HepG2 (cell line): ENCODE data around the gene POLR2F. TPM values are rescaled to one million over a fixed set of nuclear protein-coding genes. Genes with fewer than 3 reads are reported as not detected.
A peak's percentile ranks its signal among the peaks of the same experiment; 100 is the strongest.

ENCODE experiments used
- ATF7 ChIP-seq, 2 experiments: fragments of 450-650 bp in 1 of 2; sonication (generic) in 1 of 2; formaldehyde crosslinking in 1 of 2; IDR thresholded peaks; 2 replicates each; pipeline versions ENCODE4 v1.4.0 to v1.6.1; 2016 to 2020; ENCODE audit warnings: antibody characterized with exemption in 1 of 2, mild to moderate bottlenecking in 1 of 2, missing genetic modification reagents in 1 of 2
- CCAR2 ChIP-seq: fragments of 200-400 bp; formaldehyde crosslinking; optimal IDR thresholded peaks from 2 replicates; pipeline ENCODE3; 2018; ENCODE audit warnings: low read depth, mild to moderate bottlenecking, low read length, moderate library complexity
- DPF2 ChIP-seq: sonication (generic); formaldehyde crosslinking; IDR thresholded peaks from 2 replicates; pipeline ENCODE4 v1.4.0; 2020; ENCODE audit warnings: mild to moderate bottlenecking, low read depth, missing genetic modification reagents, borderline replicate concordance
- GABPA ChIP-seq, 2 experiments: IDR thresholded peaks; 2 replicates each; pipeline ENCODE4 v1.6.1; 2011 to 2016; ENCODE audit warnings: low read depth in 2 of 2, low read length in 1 of 2, missing biosample characterization in 1 of 2, missing genetic modification characterization in 1 of 2
- GZF1 ChIP-seq: sonication (generic); formaldehyde crosslinking; IDR thresholded peaks from 2 replicates; pipeline ENCODE4 v1.5.1; 2020; ENCODE audit warnings: mild to moderate bottlenecking, missing genetic modification reagents
- HOXD1 ChIP-seq: sonication (generic); formaldehyde crosslinking; IDR thresholded peaks from 2 replicates; pipeline ENCODE4 v1.5.0; 2020; ENCODE audit warnings: missing genetic modification reagents
- JUN ChIP-seq: sonication (generic); formaldehyde crosslinking; IDR thresholded peaks from 2 replicates; pipeline ENCODE4 v1.4.0; 2020; ENCODE audit warnings: mild to moderate bottlenecking, missing genetic modification reagents
- LRRFIP1 ChIP-seq: sonication (generic); formaldehyde crosslinking; conservative IDR thresholded peaks from 2 replicates; pipeline ENCODE4 v1.4.0; 2020; ENCODE audit warnings: missing genetic modification reagents
- MED13 ChIP-seq: sonication (generic); formaldehyde crosslinking; IDR thresholded peaks from 2 replicates; pipeline ENCODE4 v1.5.0; 2020; ENCODE audit warnings: missing genetic modification reagents
- PHF21A ChIP-seq: sonication (generic); formaldehyde crosslinking; IDR thresholded peaks from 2 replicates; pipeline ENCODE4 v1.5.0; 2020; ENCODE audit warnings: mild to moderate bottlenecking, missing genetic modification reagents
- TFAP4 ChIP-seq: sonication (generic); IDR thresholded peaks from 2 replicates; pipeline ENCODE4 v1.6.1; 2016; ENCODE audit warnings: low read depth, borderline replicate concordance
- TGIF2 ChIP-seq: IDR thresholded peaks from 2 replicates; pipeline ENCODE4 v1.6.1; 2016; ENCODE audit warnings: control low read depth, missing compliant biosample characterization
- YEATS2 ChIP-seq: sonication (generic); formaldehyde crosslinking; IDR thresholded peaks from 2 replicates; pipeline ENCODE4 v1.4.0; 2020; ENCODE audit warnings: missing genetic modification reagents, borderline replicate concordance
- ZNF382 ChIP-seq: sonication (generic); formaldehyde crosslinking; IDR thresholded peaks from 2 replicates; pipeline ENCODE4 v1.5.0; 2020; ENCODE audit warnings: missing genetic modification reagents, mild to moderate bottlenecking, borderline replicate concordance
- ZNF652 ChIP-seq: IDR thresholded peaks from 2 replicates; pipeline ENCODE4 v1.6.1; 2016; ENCODE audit warnings: low read depth, borderline replicate concordance
- ZNF841 ChIP-seq: sonication (generic); formaldehyde crosslinking; IDR thresholded peaks from 2 replicates; pipeline ENCODE4 v1.8.1; 2023; ENCODE audit warnings: missing genetic modification reagents, borderline replicate concordance
- polyA plus RNA-seq, 8 experiments: library from polyadenylated mRNA; depleted of rRNA in 3 of 8; stranded (reverse) in 7 of 8; unstranded in 1 of 8; fragments of >200 nt; fragmentation: Illumina TruSeq in 4 of 8; extraction: Trizol in 4 of 8; gene quantifications; 2 replicates each; pipeline versions ENCODE4 v1.2.1 to v1.2.3, GENCODE V29; 2011 to 2016; ENCODE audit warnings: low read depth in 4 of 8, missing spikeins in 1 of 8, mixed read lengths in 1 of 8; ENCODE audit not compliant: insufficient read depth in 1 of 8
- total RNA-seq, 5 experiments: library from RNA; depleted of rRNA; stranded (reverse); fragments of >200 nt; fragmentation: Illumina TruSeq; extraction: Trizol; gene quantifications; 2 replicates each; pipeline ENCODE4 v1.2.3, GENCODE V29; 2016; ENCODE audit warnings: low read depth in 1 of 5
- TF ChIP-seq, protein P1 (sequence below): sonication (generic); formaldehyde crosslinking; IDR thresholded peaks from 2 replicates; pipeline ENCODE4 v1.8.0; 2022; ENCODE audit warnings: mild to moderate bottlenecking, missing genetic modification reagents, moderate library complexity
- TF ChIP-seq, protein P2 (sequence below): sonication (generic); formaldehyde crosslinking; IDR thresholded peaks from 2 replicates; pipeline ENCODE4 v1.8.1; 2023; ENCODE audit warnings: mild to moderate bottlenecking, moderate library complexity, missing genetic modification reagents
- TF ChIP-seq, protein P3 (sequence below): sonication (generic); formaldehyde crosslinking; IDR thresholded peaks from 2 replicates; pipeline ENCODE4 v1.4.0; 2020; ENCODE audit warnings: missing genetic modification reagents, borderline replicate concordance

The POLR2F gene
- total and polyA plus RNA-seq, 2 of the 13 experiments (the other 11 are each of a cell fraction or from before 2014, with no cell fraction given): 135 to 158 TPM

GRCh38 chr22:37933711-37934376, 19.7 kb upstream of the POLR2F start (continued):
- TF ChIP-seq, protein P1, sequence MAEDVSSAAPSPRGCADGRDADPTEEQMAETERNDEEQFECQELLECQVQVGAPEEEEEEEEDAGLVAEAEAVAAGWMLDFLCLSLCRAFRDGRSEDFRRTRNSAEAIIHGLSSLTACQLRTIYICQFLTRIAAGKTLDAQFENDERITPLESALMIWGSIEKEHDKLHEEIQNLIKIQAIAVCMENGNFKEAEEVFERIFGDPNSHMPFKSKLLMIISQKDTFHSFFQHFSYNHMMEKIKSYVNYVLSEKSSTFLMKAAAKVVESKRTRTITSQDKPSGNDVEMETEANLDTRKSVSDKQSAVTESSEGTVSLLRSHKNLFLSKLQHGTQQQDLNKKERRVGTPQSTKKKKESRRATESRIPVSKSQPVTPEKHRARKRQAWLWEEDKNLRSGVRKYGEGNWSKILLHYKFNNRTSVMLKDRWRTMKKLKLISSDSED: no peak
- no peak for TF ChIP-seq PHF21A (CRISPR knock-in tag)
- peak; percentile 48; the same call in 1 of the 2 replicates for TF ChIP-seq MED13
- no peak for TF ChIP-seq GABPA (IDR thresholded peaks at IDR 0.05; ENCODE audit: low read depth, low read length)
- TF ChIP-seq GABPA (CRISPR knock-in tag; IDR thresholded peaks at IDR 0.05; ENCODE audit: low read depth): peak; percentile 51
- TF ChIP-seq YEATS2 (CRISPR knock-in tag): peak; percentile 70; the same call in 1 of the 2 replicates
- TF ChIP-seq DPF2 (CRISPR knock-in tag): no peak; the same call in 1 of the 2 replicates
- no peak for TF ChIP-seq CCAR2
- TF ChIP-seq ZNF652 (CRISPR knock-in tag): peak; percentile 27; the same call in 1 of the 2 replicates
- no peak for TF ChIP-seq ATF7 (IDR thresholded peaks at IDR 0.05)
- TF ChIP-seq ATF7 (CRISPR knock-in tag; IDR thresholded peaks at IDR 0.05): no peak
- no peak for TF ChIP-seq TGIF2 (CRISPR knock-in tag)
- no peak for TF ChIP-seq ZNF382 (CRISPR knock-in tag)
- no peak for TF ChIP-seq ZNF841 (CRISPR knock-in tag)
- TF ChIP-seq LRRFIP1: no peak
- TF ChIP-seq, protein P2, sequence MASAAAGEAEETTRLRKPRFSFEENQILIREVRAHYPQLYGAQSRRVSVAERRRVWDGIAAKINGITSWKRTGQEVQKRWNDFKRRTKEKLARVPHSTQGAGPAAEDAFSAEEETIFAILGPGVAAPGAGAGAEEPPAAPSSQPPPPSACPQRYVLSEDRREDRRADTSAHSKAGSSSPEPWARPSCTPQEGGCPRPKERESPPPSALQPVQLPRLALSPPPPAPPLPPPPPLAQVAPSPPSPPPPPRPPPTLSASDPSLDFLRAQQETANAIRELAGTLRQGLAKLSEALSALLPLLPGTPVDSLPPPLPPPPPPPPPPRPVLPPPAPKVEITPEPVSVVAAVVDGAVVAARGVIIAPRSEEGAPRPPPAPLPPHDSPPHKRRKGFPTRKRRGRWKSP (CRISPR knock-in tag): no peak
- TF ChIP-seq TFAP4: no peak
- TF ChIP-seq, protein P3, sequence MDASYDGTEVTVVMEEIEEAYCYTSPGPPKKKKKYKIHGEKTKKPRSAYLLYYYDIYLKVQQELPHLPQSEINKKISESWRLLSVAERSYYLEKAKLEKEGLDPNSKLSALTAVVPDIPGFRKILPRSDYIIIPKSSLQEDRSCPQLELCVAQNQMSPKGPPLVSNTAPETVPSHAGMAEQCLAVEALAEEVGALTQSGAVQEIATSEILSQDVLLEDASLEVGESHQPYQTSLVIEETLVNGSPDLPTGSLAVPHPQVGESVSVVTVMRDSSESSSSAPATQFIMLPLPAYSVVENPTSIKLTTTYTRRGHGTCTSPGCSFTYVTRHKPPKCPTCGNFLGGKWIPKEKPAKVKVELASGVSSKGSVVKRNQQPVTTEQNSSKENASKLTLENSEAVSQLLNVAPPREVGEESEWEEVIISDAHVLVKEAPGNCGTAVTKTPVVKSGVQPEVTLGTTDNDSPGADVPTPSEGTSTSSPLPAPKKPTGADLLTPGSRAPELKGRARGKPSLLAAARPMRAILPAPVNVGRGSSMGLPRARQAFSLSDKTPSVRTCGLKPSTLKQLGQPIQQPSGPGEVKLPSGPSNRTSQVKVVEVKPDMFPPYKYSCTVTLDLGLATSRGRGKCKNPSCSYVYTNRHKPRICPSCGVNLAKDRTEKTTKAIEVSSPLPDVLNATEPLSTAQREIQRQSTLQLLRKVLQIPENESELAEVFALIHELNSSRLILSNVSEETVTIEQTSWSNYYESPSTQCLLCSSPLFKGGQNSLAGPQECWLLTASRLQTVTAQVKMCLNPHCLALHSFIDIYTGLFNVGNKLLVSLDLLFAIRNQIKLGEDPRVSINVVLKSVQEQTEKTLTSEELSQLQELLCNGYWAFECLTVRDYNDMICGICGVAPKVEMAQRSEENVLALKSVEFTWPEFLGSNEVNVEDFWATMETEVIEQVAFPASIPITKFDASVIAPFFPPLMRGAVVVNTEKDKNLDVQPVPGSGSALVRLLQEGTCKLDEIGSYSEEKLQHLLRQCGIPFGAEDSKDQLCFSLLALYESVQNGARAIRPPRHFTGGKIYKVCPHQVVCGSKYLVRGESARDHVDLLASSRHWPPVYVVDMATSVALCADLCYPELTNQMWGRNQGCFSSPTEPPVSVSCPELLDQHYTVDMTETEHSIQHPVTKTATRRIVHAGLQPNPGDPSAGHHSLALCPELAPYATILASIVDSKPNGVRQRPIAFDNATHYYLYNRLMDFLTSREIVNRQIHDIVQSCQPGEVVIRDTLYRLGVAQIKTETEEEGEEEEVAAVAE (CRISPR knock-in tag): peak; percentile 28; the same call in 1 of the 2 replicates
- no peak for TF ChIP-seq HOXD1 (CRISPR knock-in tag)
- TF ChIP-seq GZF1: no peak
- 0 out of 2 replicates have a peak, but pooled peaks have one; percentile 35 for TF ChIP-seq JUN (CRISPR knock-in tag)
